GM19463 (cell line): Measurements from ENCODE around the gene DUSP28.
"Not testable (repeated sequence)": the region's sequence is repeated elsewhere in the genome, so short reads cannot be mapped to it uniquely, and the experiment has no call there.

Experiments used
- ATAC-seq: cut with Tn5 transposase; IDR thresholded peaks from one replicate; pipeline ENCODE4 v1.9.1; 2021; ENCODE audit warnings: mild to moderate bottlenecking, moderate library complexity; ENCODE audit not compliant: unreplicated experiment

The DUSP28 gene

DNA sequence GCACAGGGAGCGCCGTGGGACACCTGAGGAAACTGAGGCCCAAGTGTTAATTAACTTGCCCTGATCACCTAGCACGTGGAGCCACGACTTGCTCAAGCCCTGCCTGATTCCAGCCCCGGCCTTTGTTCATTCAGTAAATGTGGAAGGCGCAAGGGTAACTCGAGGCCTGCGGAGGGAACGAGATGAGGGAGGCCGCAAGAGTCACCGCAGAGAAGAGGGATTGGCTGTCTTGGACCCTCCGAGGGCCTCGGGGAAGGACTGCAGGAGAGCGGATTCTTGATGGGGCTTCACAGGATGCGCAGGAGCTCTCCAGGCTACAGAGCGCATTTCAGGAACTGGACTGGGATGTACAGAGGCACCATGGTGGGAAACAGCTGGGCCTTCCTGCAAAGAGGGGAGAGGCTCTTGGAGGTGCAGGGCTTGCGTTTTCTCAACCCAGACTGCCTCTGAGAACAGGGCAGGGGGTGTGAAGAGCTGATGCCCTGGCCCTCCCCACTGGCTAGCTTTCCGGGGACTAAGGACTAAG is 1.9 kb upstream of the DUSP28 start:
- ATAC-seq = no peak

DNA sequence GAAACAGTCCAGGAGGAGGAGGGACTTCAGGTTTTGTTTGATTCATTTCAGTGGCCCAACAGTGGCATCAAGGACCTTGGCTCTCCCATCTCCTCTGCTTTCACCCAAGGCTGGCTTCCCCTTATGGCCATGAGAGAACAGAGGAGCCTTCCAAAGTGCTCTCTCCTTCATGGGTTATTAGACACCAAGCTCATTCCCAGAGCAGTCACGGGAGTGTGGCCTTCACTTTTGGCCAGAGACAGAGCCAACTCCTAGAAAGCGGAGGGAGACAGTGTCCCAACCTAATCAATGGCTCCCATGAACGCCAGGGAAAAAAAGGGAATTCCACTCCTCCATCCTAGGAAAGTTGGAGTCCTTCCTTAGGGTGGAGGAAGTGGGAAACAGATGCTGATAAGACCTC is 871 bp upstream of the DUSP28 start:
- ATAC-seq = no peak

DNA sequence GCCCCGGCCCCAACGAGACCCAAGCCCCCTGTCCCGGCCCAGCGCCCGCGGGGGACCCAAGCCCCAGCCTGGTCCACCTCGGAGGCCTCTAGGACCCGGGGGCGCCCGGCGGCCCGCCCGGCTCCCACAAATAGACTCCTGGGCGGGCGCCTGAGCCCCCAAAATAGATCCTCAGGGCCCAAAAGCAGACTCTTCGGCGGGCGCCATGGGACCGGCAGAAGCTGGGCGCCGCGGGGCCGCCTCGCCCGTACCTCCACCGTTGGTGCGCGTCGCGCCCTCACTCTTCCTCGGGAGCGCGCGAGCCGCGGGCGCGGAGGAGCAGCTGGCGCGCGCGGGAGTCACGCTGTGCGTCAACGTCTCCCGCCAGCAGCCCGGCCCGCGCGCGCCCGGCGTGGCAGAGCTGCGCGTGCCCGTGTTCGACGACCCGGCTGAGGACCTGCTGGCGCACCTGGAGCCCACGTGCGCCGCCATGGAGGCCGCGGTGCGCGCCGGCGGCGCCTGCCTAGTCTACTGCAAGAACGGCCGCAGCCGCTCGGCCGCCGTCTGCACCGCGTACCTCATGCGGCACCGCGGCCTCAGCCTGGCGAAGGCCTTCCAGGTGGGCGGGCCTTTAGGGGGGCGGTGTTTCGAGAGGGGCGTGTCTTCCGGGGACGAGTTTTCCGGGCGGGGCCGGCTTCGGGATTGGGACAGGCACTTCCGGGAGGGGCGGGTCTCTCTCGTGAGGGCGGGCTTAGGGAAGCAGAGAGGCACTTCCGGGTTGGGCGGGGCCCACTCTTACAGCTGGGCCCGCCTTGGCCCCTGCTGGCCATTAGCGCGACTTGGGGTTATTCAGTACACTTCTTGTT is 545 bp downstream of the DUSP28 start:
- peak; percentile 55 for ATAC-seq

DNA sequence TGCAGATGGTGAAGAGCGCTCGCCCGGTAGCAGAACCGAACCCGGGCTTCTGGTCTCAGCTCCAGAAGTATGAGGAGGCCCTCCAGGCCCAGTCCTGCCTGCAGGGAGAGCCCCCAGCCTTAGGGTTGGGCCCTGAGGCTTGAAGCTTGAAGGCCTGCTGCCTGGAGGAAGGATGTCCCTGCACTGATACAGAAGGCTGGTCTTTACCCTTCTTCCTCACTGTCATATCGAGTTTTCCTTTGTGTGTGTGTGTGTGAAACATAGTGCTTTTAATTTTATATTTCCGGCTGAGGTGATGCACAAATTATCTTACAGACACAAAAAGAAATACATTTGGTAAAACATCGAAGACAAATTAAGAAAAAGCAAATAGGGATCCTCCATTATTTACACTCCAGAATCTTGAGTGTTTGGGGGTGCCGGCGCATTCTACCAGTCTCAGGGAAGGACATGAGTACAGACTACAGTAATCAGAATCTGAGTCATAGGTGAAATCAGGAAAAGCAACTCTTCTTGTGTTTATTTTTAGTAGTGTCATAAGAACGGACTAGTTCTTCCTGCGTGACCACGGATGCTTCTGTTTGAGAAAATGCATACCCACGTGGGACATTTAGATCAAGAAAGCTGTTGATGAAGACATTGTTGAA is 1.3 kb downstream of the DUSP28 start:
- ATAC-seq = no peak

DNA sequence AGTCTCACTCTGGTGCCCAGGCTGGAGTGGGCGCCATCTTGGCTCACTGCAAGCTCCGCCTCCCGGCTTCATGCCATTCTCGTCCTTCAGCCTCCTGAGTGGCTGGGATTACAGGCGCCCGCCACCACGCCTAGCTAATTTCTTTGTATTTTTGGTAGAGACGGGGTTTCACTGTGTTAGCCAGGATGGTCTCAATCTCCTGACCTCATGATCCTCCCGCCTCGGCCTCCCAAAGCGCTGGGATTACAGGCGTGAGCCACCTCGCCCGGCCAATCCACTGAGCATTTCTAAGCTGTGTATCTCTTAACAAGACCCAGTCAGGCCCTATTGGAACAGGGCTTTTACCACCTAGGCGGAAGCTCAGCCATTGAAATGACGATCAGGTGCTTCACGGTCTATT is 3.1 kb downstream of the DUSP28 start:
- ATAC-seq = not testable (repeated sequence)

DNA sequence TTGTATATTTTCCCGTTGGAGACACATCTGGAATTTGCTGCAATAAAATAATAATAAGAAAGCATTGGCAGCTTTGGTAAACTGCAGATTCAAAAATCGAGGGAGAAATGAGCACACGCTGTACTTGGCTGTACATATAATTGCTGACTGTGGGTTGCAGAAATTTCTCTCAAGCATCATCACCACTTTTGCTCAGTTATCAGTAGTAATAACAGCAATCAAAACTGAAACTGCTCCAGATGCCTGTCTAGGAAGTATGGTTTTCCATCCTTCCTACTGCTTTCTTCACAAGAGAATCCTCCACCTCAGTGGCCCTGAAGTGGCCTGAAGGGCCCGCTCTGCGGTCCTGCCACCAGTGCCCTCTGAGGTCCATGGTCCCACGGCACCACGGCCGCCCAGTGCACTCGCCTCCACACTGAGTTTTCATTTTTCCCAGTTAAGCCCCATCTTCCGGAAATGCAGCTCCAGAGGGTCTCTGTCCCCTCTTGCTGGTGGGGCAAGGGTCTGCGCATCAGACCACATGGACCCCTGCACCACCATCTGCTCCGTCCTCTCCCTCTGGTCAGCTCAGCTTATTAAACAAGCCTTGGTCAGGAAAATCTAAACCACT is 3.9 kb downstream of the DUSP28 start:
- ATAC-seq = no peak

DNA sequence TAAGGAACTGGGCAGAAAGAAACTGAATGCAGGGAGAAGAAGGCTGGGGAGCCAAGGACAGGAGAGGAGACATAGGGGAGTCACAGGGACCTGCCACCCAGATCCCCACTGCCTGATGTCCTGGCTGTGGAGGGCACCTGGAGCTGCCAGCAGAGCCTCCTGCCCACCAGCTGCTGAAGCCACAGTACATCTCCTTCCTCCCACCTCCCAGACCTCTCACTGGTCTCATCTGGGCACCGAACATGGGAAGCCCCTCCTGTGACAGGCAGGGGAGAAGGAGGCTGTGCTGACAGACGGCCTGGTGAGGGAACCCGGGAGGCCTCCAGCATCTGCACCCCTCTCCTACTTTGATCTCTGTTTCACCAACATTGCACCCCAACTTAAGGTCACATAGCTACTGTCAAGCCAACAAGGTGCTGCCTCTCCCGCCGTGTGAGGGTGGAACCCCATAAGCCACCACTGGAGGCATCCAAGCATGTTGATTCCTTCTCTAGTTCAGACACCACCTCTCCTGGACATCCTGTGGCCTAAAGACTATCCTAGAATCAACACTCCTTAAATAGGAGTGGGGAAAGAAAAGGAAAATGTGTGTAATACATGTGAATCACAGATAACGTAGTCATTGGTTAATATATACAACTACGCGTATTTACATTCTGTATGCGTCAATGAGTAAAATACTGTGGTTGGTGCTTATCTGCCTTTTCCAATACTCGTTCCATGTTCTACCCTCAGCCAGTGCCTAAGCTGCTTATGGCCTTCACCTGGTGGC is 4.6 kb downstream of the DUSP28 start:
- ATAC-seq = no peak

DNA sequence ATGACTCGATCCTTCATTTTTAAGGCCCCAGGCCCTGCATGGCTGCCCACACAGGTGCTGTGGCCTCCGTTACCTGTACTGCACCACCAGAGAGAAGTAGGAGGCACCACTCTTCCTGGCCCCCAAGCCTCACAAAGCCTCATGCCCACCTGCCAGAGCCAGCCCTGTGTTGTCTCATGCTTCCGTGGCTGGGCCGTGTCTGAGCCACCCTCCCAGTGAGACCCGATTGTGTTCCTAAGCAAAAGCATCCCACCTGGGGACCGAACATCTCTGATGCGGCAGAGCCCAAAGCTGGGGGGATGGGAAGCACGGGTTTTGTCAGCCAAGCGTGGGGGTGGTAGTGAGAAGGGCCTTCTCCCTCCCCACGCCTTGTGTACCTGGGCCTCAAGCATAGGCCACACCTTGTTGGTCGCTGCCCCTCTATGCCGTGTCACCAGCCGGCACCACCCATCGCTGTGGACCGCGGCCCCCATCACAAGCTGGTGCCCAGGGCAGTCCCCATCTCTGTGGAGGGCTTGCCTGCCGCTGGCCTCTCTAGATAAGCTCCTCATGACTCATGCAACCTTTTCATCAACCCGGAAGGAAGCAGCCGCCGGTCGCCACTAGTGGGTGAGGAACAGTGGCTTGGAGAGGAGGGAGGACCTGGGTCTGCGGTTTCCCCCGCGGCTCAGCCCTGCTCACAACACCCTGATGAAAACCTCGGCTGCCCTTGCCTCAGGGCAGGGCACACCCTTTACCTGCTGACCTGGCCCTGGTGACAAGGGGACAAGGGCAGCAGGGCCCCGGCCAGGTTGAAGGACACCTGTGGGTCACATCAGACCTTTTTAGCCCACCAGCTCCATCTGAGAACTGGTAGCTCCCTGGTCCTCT is 5.4 kb downstream of the DUSP28 start:
- peak; percentile 25 for ATAC-seq

DNA sequence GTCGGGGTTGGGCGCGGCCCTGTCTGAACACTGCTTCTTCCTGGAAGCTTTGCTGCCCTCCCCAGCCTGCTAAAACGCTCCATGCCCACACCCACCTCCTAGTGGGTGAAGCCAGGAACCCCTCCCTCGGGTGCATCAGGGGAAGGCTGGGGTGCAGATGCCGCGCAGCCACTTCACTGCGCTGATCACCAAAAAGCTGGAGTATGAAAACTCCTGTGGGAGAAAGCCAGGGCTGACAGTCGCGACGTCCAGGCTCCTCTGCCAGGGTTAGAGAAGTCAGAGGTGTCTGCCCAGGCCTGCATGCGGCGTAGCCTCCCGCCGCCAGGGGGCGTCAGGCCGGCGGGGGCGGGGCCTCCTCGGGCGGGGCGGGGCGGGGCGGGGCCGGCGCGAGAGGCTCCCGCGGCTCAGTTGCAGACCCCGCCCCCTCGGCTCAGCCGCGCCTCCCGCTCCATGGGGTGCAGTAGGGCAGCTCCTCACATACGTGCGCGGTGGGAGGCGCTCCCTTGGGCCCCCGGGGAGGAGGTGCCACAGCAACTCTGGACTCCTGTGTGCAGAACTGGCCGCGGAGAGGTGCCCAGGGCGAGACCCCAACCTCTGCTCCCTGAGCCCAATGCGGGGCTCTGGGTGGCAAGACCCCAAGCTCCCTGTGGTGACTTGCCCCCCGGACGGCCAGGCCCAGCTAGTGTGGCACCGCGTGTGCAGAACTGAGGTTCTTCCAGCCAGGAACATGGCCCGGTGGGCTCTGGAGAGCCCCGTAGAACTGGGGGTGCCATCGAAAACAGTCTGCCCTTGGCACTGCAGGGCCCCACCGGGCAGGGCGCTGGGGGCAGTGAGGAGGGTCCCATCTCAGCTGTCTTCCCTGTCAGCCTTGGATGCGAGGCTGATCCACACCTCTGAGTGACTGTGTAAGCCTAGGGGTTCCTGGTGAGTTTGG is 6.3 kb downstream of the DUSP28 start:
- peak; percentile 58 for ATAC-seq

DNA sequence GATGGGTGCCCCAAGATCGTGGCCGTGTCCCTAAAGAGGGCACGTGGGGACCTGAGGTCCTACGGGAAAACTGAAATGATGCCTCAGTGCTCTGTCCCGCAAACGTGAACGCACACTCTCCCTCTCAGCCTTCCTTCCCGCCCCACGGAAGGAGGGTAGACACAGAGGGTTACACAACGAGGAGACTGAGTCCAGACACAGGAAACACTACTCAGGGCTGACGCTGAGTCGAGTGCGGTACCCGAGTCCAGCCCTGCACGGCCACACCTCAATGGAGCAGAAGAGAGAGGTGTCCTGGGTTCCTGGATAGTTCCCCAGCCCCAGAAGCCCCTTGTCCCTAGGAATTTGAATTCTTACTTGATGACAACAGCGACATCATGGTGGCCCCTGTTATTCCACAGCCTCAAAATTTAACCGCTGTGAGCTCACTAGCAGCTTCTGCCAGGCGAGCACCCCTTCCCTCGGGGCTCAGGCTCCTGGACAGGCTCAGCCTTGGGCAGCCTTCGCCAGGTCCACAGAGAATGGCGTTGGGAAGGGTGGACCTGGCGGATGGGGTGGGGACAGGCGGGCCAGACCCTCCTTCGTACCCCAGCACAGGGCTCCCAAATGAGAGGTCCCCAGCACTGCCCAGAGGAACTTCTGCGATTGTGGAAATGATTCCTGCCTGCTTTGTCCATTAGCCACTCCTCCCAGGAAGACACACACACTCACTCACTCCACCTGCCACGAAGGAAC is 7.1 kb downstream of the DUSP28 start:
- no peak for ATAC-seq

DNA sequence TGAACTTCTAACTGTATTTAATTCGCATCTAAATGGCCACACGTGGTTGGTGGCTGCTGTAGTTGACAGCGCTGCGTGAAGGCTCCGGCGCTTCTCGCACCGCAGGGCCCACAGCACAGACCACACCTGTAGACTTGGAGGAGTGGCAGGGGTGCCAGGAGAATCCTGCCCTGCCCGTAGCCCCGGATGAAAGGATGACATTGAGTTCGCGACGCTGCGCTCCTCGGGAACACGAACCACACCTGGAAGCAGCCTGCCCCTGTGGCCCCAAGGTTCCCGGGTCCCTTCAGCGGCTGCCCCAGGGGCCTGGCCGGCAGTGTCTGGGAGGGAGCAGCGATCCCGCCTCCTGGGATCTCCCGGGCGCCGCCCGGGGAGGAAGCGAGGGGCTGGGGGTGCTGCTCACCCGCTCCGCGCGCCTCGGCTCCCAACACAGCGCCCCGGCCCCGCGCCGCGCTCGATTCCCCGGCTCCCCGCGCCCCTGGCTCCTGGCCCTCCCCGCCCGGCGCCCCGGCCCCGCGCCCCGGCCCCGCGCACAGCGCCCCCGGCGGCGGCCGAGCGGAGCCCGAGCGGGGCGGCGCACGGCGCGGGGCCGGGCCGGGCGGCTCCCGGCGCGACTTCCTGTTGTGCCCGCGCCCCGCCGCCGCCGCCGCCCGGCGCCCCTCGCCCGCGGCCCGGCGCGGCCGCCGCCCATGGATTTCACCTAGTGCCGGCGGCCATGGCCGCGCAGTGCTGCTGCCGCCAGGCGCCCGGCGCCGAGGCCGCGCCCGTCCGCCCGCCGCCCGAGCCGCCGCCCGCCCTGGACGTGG is 7.9 kb downstream of the DUSP28 start, which contains the start of gene RNPEPL1:
RNPEPL1 (plus strand) TSS at position 613 of the 806 bp plus-strand sequence; CDS start at position 716, 103 bp downstream.
- ATAC-seq = peak; percentile 30

DNA sequence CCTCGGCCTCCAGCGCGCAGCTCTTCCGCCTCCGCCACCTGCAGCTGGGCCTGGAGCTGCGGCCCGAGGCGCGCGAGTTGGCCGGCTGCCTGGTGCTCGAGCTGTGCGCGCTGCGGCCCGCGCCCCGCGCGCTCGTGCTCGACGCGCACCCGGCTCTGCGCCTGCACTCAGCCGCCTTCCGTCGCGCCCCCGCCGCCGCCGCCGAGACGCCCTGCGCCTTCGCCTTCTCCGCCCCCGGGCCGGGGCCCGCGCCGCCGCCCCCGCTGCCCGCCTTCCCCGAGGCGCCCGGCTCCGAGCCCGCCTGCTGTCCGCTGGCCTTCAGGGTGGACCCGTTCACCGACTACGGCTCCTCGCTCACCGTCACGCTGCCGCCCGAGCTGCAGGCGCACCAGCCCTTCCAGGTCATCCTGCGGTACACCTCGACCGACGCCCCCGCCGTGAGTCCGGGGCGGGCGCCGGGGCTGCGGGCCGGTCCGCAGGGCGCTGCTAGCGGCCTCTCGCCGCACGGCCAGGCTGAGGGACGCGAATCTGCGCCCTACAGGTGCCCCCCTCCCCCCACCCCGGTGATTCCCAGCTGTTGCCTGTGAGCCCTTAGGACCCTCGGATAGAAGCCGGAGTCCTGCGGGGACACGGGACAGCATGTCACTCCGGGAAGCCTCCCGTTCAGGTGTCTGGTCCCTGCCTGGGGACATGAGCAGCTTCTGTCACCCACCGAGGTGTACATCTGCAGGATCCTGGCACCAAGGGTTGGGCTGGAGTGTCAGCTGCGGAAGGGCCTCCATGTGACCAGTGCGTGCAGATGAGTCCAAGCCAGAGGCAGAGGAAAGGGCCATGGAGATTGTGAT is 8.7 kb downstream of the DUSP28 start:
- ATAC-seq = peak; percentile 20

DNA sequence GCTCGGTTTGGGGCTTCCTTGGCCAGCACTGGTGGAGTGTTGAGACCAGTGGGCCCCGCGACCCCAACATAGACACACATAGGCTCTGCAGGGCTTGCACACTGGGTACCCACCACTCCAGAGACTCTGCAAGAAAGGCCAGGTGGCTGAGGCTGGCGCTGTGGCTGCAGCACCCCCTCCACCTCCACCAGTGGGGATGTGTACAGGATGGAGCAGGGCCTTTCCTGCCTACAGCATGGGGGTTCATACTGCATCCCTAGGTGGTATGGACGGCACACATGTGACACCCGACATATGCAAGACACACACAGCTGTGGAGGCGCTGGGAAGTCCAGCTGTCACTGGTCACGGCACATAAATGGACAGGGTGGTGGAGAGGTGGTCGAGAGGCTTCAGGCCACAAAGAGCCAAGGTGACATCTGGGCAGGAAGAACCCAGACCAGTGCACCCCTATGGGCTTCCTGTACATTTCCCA is 9.4 kb downstream of the DUSP28 start:
- no peak for ATAC-seq

DNA sequence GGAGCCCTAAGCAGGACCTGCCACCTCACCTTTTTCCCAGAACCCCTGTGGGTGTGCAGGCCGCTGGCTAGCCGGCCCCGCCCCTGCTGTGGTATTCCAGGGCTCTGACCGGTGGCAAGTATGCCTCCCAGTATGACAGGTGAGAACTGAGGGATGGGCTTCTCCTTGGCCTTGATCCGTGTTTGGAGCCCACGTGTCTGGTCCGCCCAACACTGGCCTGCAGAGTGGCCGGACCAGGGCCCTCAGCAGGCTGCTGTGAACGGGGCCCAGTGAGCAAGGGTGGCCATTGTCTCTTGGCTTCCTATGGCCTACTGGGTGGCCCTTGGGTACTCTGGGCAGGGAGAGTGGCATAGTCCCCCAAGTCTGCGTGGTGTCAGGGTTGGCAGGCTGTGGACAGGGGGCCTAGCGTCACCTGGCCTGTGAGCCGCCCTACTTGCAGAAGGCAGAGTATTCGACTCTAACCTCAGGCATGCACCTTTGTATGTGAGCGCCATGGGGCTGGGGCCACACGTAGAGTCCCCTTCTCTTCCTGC is 9.9 kb downstream of the DUSP28 start:
- no peak for ATAC-seq

DNA sequence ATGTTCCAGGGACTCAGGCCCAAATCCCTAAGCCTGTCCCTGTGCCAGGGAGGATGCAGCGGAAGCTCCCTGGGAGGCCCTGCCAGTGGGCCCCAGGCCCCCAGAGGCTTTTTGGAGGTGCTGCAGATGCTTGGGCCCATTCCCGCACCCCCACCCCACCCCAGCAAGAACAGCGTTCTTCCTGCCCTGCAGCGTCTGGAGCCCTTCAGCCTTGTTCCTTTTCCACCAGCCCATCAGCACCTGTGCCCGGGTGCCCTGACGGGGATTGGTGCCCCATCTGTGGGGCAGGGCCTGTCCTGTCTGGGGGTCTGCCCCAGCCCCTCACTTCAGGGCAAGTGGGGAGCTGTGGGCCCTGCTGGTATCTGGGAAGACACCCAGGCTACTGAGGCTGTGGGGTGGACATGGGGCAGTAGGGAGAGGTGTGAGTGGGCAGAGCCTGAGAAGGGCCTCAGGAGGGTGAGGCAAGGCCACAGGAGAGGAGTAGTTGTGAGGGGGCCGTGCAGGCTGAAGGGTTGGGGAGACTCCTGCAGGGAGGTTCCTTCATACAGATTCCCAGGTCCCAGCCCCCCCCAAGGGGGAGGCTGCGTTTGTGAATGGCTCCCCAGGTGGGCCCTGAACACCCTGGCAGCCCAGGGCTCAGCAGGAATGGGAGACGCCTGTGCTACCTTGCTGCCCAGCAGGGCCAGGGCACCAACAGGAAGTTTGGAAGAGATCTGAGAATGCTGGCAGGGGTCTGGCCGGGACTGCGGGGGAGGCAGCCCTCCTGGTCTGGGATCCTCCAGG is 10.6 kb downstream of the DUSP28 start:
- ATAC-seq = no peak
